Dendritic cell treated with granulocyte-macrophage colony-stimulating factor and Interleukin-4, amounts not matched to agents 40 ng/mL and 50 ng/mL, for 4 days (primary cell): ENCODE measurements around the gene CELSR1.
"Not testable (repeated sequence)": the region's sequence is repeated elsewhere in the genome, so short reads cannot be mapped to it uniquely, and the experiment has no call there.

ENCODE experiments used
- H3K27ac Mint-ChIP-seq: one replicate; pipeline ENCODE4 v1.8.0; 2022; ENCODE audit warnings: mild to moderate bottlenecking, mixed read lengths
- H3K27me3 Mint-ChIP-seq: one replicate; pipeline ENCODE4 v1.8.0; 2022; ENCODE audit warnings: mild to moderate bottlenecking, mixed read lengths
- H3K36me3 Mint-ChIP-seq: one replicate; pipeline ENCODE4 v1.8.0; 2022; ENCODE audit warnings: low read depth, mixed read lengths
- H3K4me1 Mint-ChIP-seq: one replicate; pipeline ENCODE4 v1.8.0; 2022; ENCODE audit warnings: low read depth, mixed read lengths
- H3K4me3 Mint-ChIP-seq: one replicate; pipeline ENCODE4 v1.8.0; 2022; ENCODE audit warnings: mild to moderate bottlenecking, moderate library complexity, mixed read lengths
- H3K9me3 Mint-ChIP-seq: one replicate; pipeline ENCODE4 v1.8.0; 2022; ENCODE audit warnings: mixed read lengths
- intact Hi-C: fragments of 100-400 bp; cut with micrococcal nuclease; formaldehyde crosslinking; loops from one replicate; pipeline ENCODE4 v1.15.0; 2022

CELSR1 gene

DNA sequence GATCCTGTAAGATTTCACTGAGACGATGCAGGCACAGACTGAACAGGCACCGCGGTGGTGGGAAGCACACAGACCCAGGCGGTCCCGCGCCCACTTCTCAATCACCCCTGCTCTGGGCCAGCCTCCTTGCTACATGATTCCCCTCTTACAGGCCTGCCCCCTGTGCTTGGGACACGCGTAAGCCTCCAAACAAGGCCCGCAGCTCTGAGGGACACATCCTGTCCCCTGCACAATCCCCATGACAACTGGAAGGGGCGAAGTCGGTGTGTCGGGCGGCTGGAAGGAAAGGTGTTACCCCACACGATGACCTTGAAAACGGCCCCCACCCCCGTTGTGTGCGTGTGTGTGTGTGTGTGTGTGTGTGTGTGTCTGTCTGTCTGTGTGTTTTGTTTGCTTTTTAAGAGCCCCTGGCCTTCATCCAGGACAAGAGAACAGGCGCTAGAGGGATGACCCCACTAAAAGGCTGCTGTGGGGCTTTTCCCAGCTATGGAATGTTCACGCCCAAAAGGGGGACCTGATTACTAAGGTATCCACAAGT, 13.1 kb downstream of the CELSR1 start:
- Mint-ChIP-seq H3K4me1 (peaks cover 23% of the 10 kb centered on the region), H3K9me3 (no peaks in the 10 kb centered on the region), H3K27me3 (peaks cover 3% of the 10 kb centered on the region), H3K36me3 (no peaks in the 10 kb centered on the region), H3K4me3 (no peak overlapping the region), H3K27ac (no peak overlapping the region)
- intact Hi-C loops: no loop called here

DNA sequence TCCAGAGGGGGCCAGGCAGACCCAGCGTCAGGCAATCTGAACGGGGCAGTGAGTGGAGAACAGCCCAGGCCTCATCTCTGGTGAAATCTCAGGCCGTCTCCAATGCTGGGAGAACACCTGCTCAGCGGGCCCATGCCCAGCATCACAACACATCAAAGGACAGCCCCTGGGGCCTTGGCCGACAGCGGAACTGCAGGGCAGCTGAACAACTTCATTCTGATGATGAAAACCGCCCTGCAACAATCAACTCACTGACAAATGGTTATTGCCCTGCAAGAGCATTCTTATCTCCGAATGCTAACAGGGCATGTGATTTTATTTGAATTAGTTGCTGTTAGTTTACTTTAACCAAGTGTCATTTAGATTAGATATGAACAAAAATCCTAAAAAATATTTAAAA, 14.6 kb downstream of the CELSR1 start:
- intact Hi-C loops: no loop called here
- Mint-ChIP-seq H3K4me1 (peaks cover 16% of the 10 kb centered on the region), H3K27me3 (peaks cover 5% of the 10 kb centered on the region), H3K27ac (no peak overlapping the region), H3K36me3 (no peaks in the 10 kb centered on the region), H3K4me3 (no peak overlapping the region), H3K9me3 (no peaks in the 10 kb centered on the region)

DNA sequence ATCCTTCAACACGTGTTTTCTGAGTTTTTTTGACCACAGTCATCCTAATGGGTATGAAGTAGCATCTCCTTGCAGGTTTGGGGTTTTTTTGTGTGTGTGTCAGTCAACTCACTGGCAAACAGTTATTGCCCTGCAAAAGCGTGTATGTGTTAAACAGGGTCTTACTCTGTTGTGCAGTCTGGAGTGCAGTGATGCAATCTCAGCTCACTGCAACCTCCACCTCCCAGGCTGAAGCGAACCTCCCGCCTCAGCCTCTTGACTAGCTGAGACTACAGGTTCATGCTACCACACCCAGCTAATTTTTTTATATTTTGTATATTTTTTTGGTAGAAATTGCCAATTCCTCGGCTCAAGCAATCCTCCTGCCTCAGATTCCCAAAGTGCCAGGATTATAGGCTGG, 15.4 kb downstream of the CELSR1 start:
- Mint-ChIP-seq H3K4me1 (peaks cover 8% of the 10 kb centered on the region), H3K9me3 (no peaks in the 10 kb centered on the region), H3K36me3 (no peaks in the 10 kb centered on the region), H3K4me3 (no peak overlapping the region), H3K27ac (no peak overlapping the region), H3K27me3 (peaks cover 2% of the 10 kb centered on the region)
- intact Hi-C loops: no loop called here

DNA sequence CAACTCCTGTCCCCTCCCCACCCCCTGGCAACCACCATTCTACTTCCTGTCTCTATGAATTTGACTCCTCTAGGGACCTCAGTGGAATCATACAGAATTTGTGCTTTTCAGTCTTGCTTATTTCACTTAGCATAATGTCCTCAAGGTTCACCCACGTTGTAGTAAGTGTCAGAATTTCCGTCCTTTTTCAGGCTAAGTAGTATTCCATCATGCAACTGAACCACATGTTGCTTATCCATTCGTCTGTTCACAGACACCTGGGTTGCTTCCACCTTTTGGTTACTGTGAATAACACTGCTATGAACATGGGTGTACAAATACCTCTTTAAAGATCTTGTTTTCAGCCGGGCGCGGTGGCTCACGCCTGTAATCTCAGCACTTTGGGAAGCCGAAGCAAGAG, 16.5 kb downstream of the CELSR1 start:
- H3K27me3 Mint-ChIP-seq: peaks cover 2% of the 10 kb centered on the region
- no peaks in the 10 kb centered on the region for H3K9me3 Mint-ChIP-seq
- H3K4me3 Mint-ChIP-seq: no peak overlapping the region

DNA sequence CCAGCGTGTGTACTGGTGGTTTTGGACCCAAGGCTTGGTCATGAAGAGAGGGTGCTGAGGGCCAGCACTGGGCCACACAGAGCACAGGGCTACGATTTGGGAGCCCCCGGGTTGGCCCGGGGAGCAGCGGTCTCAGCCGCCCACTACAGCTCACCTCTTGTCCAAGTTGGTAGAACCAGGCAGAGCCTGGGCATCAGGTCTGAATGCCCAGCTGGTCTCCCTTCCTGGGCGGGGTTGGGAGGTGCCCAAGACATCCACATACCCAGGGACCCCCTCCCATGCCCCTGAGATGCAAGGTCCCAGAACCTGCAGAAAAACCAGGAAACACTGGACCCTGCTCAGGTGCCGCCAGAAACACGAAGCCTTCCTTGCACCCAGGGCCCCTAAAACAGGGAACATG, 18.0 kb downstream of the CELSR1 start:
- H3K27me3 Mint-ChIP-seq: peaks cover 2% of the 10 kb centered on the region
- H3K4me3 Mint-ChIP-seq: no peak overlapping the region
- H3K36me3 Mint-ChIP-seq: no peaks in the 10 kb centered on the region
- intact Hi-C loops: no loop called here
- no peak overlapping the region for H3K27ac Mint-ChIP-seq
- no peaks in the 10 kb centered on the region for H3K4me1 Mint-ChIP-seq
- H3K9me3 Mint-ChIP-seq: no peaks in the 10 kb centered on the region

More for the DNA sequence above, 16.5 kb downstream of the CELSR1 start:
- intact Hi-C loops: no loop called here
- H3K36me3 Mint-ChIP-seq: no peaks in the 10 kb centered on the region
- H3K27ac Mint-ChIP-seq: no peak overlapping the region
- H3K4me1 Mint-ChIP-seq: no peaks in the 10 kb centered on the region

DNA sequence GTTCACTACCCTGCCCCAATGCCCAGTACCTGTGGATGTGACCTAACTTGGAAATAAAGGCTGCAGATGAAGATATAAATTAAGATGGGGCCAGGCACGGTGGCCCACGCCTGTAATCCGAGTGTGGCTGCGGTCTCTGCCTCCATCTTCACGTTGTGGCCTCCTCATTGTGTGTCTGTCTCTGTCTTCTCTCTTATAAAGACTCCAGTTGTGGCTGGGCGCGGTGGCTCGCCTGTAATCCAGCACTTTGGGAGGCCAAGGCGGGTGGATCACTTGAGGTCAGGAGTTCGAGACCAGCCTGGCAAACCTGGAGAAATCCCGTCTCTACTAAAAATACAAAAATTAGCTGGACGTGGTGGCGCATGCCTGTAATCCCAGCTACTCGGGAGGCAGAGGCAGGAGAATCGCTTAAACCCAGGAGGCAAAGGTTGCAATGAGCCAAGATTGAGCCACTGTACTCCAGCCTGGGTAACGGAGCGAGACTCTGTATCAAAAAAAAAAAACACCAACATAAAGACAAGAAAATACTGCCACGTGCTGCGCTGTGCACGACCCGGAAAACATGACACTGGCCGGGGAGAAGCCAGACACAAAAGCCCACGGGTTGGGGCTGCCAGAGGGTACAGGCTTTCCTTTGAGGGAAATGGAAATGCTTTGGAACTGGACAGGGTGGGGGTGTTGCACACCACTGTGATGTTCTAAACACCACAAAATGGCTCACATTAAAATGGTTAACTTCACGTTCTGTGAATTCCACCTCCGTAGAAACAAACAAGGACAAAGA, 18.7 kb downstream of the CELSR1 start:
- H3K27me3 Mint-ChIP-seq: peaks cover 2% of the 10 kb centered on the region
- H3K4me3 Mint-ChIP-seq: no peak overlapping the region
- H3K36me3 Mint-ChIP-seq: no peaks in the 10 kb centered on the region
- intact Hi-C loops: no loop called here
- no peaks in the 10 kb centered on the region for H3K9me3 Mint-ChIP-seq
- no peak overlapping the region for H3K27ac Mint-ChIP-seq
- no peaks in the 10 kb centered on the region for H3K4me1 Mint-ChIP-seq

DNA sequence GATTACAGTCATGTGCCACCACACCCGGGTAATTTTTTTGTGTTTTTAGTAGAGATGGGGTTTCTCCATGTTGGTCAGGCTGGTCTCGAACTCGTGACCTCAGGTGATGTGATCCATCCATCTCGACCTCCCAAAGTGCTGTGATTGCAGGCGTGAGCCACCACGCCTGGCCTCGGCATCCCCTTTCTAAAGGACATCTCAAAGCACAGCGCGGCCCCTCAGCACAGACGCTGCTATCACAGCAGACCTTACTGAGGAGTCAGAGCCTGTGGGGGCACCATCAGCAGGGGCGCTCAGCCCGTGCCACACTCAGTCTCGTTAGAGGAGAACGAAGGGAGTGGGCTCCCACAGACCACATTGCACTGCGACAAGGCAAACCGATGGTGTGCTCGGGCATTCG, 19.4 kb downstream of the CELSR1 start:
- Mint-ChIP-seq H3K4me1 (no peaks in the 10 kb centered on the region), H3K9me3 (no peaks in the 10 kb centered on the region), H3K27me3 (peaks cover 2% of the 10 kb centered on the region), H3K4me3 (no peak overlapping the region), H3K36me3 (no peaks in the 10 kb centered on the region), H3K27ac (no peak overlapping the region)
- intact Hi-C loops: no loop called here

DNA sequence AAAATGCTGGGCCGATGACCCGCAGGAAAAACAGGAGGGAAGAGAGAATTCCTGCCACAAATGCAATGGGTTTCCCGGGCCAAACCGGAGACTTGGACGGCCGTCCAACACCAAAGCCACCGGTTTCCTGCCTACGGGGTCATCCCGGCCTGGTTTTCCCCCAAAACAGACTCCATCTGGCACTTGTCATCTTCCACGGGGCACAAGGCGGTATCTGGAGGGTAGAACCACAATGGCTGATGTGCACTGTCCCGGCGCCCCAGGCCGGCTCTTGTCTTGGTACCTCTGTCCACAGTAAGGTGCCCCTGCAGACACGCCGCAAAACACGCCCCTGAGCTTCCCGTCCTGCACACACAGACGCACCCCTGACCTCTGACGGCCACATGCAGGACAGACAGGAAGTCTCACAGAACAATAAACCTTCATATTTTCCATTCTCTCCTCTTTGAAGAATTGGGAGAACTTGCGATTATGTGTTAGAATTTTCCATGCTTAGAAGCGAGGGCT, 20.1 kb downstream of the CELSR1 start:
- H3K27ac Mint-ChIP-seq: no peak overlapping the region
- no peaks in the 10 kb centered on the region for H3K9me3 Mint-ChIP-seq
- H3K27me3 Mint-ChIP-seq: peaks cover 2% of the 10 kb centered on the region
- H3K4me1 Mint-ChIP-seq: no peaks in the 10 kb centered on the region
- H3K36me3 Mint-ChIP-seq: no peaks in the 10 kb centered on the region
- H3K4me3 Mint-ChIP-seq: no peak overlapping the region
- intact Hi-C loops: no loop called here

DNA sequence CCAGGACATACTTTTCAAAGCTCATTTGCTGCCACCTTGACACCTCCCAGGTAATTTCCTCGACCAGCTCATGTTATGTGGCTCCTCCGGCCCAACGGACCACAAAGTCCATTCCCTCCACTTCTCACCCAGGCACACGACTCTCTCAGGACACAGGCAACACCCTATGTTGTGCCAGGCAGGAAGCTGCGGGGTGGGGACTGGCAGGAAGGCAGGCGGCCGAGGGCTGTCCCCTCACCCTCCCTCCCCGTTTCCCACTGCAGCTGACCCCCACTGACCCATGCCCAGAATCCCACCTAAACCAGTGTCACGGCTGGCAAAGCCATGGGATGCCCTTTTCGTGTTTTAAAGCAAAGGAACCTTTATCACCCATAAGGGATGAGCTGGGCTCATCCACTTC, 20.8 kb downstream of the CELSR1 start:
- no peaks in the 10 kb centered on the region for H3K9me3 Mint-ChIP-seq
- no peak overlapping the region for H3K4me3 Mint-ChIP-seq
- peaks cover 2% of the 10 kb centered on the region for H3K27me3 Mint-ChIP-seq
- H3K4me1 Mint-ChIP-seq: no peaks in the 10 kb centered on the region
- H3K27ac Mint-ChIP-seq: no peak overlapping the region
- intact Hi-C loops: no loop called here
- no peaks in the 10 kb centered on the region for H3K36me3 Mint-ChIP-seq

DNA sequence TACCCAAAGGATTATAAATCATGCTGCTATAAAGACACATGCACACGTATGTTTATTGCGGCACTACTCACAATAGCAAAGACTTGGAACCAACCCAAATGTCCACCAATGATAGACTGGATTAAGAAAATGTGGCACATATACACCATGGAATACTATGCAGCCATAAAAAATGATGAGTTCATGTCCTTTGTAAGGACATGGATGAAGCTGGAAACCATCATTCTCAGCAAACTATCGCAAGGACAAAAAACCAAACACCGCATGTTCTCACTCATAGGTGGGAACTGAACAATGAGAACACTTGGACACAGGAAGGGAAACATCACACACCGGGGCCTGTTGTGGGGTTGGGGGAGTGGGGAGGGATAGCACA, 21.3 kb downstream of the CELSR1 start:
- H3K4me3 Mint-ChIP-seq, intact Hi-C loops, H3K4me1 Mint-ChIP-seq, H3K36me3 Mint-ChIP-seq, H3K27ac Mint-ChIP-seq, H3K27me3 Mint-ChIP-seq, H3K9me3 Mint-ChIP-seq: not testable (repeated sequence)

DNA sequence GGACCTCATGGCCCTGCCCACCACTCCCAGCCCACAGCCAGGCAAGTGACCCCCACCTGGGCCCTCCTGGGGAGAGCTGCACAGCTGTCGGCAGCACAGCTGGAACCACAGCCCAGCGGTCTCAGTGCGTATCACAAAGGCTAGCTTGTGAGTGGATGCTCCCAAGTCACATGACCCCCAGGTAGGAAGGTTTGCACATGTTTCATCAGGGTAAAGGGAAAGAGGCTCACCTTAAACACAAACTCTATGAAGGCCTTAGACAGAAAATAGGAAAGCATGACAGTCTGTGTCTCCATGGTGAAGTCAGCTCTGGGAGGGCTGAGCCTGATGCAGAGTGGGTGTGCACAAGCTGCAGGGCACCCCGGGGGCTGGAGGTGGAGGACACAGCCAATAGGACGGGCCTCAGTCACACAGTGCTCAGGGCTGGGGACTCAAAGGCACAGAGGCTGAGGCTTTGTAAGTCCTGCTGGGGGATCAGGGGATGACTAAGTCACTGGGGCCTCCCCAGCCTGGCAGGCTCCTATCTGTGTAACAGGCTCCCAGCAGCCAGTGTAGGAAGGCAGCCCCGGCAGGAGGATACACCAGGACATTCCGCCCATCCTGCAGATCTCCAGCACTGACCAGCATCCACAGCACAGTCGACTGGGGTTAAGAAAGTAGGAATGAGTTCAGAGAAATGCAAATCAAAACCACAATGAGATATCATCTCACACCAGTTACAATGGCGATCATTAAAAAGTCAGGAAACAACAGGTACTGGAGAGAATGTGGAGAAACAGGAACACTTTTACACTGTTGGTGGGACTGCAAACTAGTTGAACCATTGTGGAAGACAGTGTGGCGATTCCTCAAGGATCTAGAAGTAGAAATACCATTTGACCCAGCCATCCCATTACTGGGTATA, 22.0 kb downstream of the CELSR1 start:
- Mint-ChIP-seq H3K4me3 (no peak overlapping the region), H3K27me3 (peaks cover 8% of the 10 kb centered on the region), H3K36me3 (no peaks in the 10 kb centered on the region), H3K4me1 (no peaks in the 10 kb centered on the region), H3K27ac (no peak overlapping the region), H3K9me3 (no peaks in the 10 kb centered on the region)
- intact Hi-C loops: no loop called here

DNA sequence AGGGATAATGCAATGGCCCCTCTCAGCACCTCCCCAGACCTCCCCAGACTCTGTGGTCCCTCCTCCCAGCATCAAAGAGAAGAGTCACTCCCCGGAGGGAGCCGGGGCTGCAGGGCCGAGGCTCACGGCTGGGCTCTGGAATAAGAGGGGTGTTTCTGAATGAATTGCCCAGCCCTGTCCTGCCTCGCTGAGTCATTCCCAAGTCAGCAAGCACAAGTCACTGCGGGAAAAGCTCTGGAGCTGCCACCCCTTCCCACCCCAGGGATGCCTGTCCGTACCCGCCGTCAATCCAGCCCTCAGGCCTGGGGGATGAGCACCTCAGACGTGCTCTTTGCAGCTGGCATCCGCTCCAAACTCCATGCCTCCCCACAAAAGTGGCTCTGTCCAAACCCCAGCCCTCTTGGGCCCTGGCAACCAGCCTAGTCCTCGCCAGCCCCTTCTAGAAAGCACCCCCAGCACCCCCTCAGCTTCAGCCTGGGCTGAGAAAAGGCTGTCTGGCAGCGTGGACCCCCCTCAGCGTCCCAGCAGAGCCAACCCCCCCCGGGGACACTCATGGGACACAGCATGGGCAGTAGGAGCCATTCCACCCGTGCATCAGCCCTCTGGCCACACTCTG, 22.7 kb downstream of the CELSR1 start:
- Mint-ChIP-seq H3K27ac (no peak overlapping the region), H3K4me3 (no peak overlapping the region), H3K27me3 (peaks cover 12% of the 10 kb centered on the region), H3K36me3 (no peaks in the 10 kb centered on the region), H3K4me1 (no peaks in the 10 kb centered on the region), H3K9me3 (no peaks in the 10 kb centered on the region)
- intact Hi-C loops: no loop called here

DNA sequence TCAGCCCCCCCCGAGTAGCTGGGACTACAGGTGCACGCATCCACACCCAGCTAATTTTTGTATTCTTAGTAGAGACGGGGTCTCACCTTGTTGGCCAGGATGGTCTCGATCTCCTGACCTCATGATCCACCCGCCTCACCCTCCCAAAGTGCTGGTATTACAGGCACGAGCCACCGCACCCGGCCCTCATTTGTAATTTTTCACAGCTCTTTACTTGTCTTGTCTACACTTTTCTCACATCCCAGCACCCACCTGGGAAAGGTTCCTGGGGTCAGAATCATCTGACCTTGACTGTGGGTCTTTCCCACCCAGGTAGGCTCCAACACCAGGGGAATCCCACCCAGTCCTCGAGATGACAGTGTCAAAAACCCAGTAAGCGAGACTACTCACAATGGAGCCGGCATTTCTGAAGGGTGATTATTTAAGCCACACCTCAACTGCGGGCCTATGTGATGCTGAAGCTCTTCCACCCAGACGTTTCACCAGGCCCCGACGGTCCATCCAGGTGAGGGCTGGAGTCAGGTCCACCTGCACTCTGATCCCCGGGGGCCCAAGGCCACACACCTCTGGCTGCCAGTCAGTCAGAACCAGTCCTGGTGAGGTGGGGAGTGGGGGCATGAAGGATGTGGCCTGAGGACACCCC, 23.4 kb downstream of the CELSR1 start:
- Mint-ChIP-seq H3K4me1 (no peaks in the 10 kb centered on the region), H3K4me3 (no peak overlapping the region), H3K27me3 (peaks cover 17% of the 10 kb centered on the region), H3K36me3 (no peaks in the 10 kb centered on the region), H3K9me3 (no peaks in the 10 kb centered on the region), H3K27ac (no peak overlapping the region)
- intact Hi-C loops: no loop called here
